Stomach smooth muscle (tissue), 2 donors: Measurements from ENCODE around the gene PPP1R3E.
A peak's percentile ranks its signal among the peaks of the same experiment; 100 is the strongest.
"Not testable (repeated sequence)": the region's sequence is repeated elsewhere in the genome, so short reads cannot be mapped to it uniquely, and the experiment has no call there.

ENCODE experiments used
- H3K27ac ChIP-seq: one replicate; pipeline ENCODE4 v1.7.0; 2013; ENCODE audit warnings: mild to moderate bottlenecking, low read length, inconsistent platforms
- H3K27me3 ChIP-seq, 2 donors: one replicate each; pipeline ENCODE4 v1.7.0; 2013; ENCODE audit warnings: low read length in 2 of 2; ENCODE audit not compliant: insufficient read depth in 2 of 2, control insufficient read depth in 1 of 2
- H3K36me3 ChIP-seq, 2 donors: one replicate each; pipeline ENCODE4 v1.7.0; 2013; ENCODE audit warnings: low read length in 2 of 2; ENCODE audit not compliant: control insufficient read depth in 2 of 2, insufficient read depth in 2 of 2
- H3K4me1 ChIP-seq: one replicate; pipeline ENCODE4 v1.7.0; 2013; ENCODE audit warnings: low read length; ENCODE audit not compliant: control insufficient read depth, insufficient read depth
- H3K4me3 ChIP-seq, 2 donors: one replicate each; pipeline ENCODE4 v1.7.0; 2013; ENCODE audit warnings: low read length in 2 of 2
- H3K9ac ChIP-seq, 2 donors: one replicate each; pipeline ENCODE4 v1.7.0; 2013; ENCODE audit warnings: low read length in 2 of 2, mild to moderate bottlenecking in 1 of 2
- H3K9me3 ChIP-seq, 2 donors: one replicate each; pipeline ENCODE4 v1.7.0; 2013; ENCODE audit warnings: low read length in 2 of 2; ENCODE audit not compliant: control insufficient read depth in 2 of 2
- donor health status: healthy.
- donor health status: Pancreatic carcinoma.

Gene PPP1R3E

GRCh38 chr14:23339506-23340268 lies 37.0 kb upstream of the PPP1R3E start:
- Histone ChIP-seq H3K9me3 (no peaks in the 10 kb centered on the region), H3K27ac (no peak overlapping the region), H3K4me1 (no peaks in the 10 kb centered on the region), H3K4me3 (no peak overlapping the region), H3K27me3 (no peaks in the 10 kb centered on the region), H3K9ac (no peak overlapping the region), H3K36me3 (no peaks in the 10 kb centered on the region)

- no peaks in the 10 kb centered on the region for H3K4me1 ChIP-seq
- H3K4me3 ChIP-seq, result no peak overlapping the region
- no peaks in the 10 kb centered on the region for H3K36me3 ChIP-seq
- H3K27ac ChIP-seq, result no peak overlapping the region
- H3K9ac ChIP-seq, result no peak overlapping the region
- no peaks in the 10 kb centered on the region for H3K9me3 ChIP-seq
- no peaks in the 10 kb centered on the region for H3K27me3 ChIP-seq
Observed at GRCh38 chr14:23335623-23336022, 33.0 kb upstream of the PPP1R3E start.

DNA sequence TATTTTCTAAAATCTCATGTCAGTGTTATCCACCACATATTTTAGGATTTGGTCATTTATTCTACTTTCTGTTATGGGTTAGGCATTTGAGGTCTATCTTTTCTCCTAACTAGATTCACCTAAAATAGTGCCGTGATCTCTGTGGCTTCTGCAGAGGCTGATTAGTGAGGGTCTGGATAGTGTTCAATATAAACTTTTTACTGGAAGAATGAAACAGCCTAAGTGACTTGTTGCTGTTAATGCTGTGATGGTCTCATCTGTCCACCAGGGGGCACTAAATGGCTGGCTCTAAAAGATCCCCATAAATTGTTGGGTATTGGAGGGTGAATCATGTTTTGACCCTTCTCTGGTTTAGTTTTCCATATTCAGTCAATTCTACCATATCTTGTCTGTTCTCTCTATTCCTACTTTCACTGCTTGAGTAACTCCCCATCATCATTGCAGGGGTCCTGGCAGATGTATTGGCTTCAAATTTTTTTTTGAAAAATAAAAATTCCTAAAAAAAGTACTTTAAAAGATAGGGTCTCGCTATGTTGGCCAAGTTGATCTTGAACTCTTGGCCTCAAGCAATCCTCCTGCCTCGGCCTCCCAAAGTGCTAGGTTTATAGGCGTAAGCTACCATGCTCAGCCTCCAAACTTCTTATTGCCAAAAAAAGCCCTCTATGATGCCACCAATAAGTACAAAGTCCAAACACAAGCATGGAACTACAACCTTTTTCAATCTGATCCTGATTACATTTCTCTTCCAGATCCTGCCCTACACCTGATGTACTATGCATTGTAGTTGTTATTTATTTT lies 25.5 kb upstream of the PPP1R3E start:
- H3K27me3 ChIP-seq, result no peaks in the 10 kb centered on the region
- H3K27ac ChIP-seq, result no peak overlapping the region
- no peaks in the 10 kb centered on the region for H3K9me3 ChIP-seq
- H3K4me1 ChIP-seq, result peaks cover 1% of the 10 kb centered on the region
- H3K4me3 ChIP-seq, result no peak overlapping the region
- H3K36me3 ChIP-seq, result peaks cover 14 to 18% of the 10 kb centered on the region in 2 donors
- no peak overlapping the region for H3K9ac ChIP-seq

DNA sequence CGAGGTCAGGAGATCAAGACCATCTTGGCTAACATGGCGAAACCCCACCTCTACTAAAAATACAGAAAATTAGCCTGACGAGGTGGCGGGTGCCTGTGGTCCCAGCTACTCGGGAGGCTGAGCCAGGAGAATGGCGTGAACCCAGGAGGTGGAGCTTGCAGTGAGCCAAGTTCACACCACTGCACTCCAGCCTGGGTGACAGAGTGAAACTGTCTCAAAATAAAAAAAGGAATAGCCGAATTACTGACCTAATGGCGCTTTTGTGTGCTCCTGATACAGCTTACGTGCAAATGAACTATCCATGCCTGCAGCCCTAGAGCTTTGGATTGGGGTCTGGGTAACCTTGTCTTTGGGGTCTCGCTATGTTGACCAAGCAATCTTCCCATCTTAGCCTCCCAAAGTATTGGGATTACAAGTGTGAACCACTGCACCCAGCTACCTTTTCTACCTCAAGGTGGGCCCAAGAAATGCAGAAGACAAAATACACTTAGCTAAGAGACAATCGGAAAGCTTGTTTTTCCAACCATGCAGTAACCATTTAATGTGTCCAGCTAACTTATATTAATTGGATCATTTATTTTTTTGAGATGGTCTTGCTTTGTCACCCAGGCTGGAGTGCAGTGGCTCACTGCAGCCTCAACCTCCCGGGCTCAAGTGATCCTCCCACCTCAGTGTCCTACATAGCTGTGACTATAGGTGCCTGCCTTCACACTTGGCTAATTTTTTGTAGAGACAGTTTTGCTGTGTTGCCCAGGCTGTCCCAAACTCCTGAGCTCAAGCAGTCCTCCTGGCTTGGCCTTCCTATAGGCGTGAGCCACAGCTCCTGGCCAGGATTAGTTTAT lies 24.1 kb upstream of the PPP1R3E start:
- Histone ChIP-seq H3K4me1 (peaks cover 13% of the 10 kb centered on the region), H3K27me3 (no peaks in the 10 kb centered on the region), H3K27ac (no peak overlapping the region), H3K9ac (no peak overlapping the region), H3K9me3 (no peaks in the 10 kb centered on the region), H3K36me3 (peaks cover 17 to 21% of the 10 kb centered on the region in 2 donors), H3K4me3 (no peak overlapping the region)

DNA sequence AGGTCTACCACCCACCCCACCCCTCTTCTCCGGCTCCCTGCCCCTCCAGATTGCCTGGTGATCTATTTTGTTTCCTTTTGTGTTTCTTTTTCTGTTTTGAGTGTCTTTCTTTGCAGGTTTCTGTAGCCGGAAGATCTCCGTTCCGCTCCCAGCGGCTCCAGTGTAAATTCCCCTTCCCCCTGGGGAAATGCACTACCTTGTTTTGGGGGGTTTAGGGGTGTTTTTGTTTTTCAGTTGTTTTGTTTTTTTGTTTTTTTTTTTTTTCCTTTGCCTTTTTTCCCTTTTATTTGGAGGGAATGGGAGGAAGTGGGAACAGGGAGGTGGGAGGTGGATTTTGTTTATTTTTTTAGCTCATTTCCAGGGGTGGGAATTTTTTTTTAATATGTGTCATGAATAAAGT lies 23.1 kb upstream of the PPP1R3E start:
- not testable (repeated sequence) for H3K4me3 ChIP-seq, H3K9me3 ChIP-seq, H3K27ac ChIP-seq, H3K27me3 ChIP-seq, H3K9ac ChIP-seq
- Histone ChIP-seq H3K4me1 (peaks cover 13% of the 10 kb centered on the region), H3K36me3 (peaks cover 17 to 21% of the 10 kb centered on the region in 2 donors)

DNA sequence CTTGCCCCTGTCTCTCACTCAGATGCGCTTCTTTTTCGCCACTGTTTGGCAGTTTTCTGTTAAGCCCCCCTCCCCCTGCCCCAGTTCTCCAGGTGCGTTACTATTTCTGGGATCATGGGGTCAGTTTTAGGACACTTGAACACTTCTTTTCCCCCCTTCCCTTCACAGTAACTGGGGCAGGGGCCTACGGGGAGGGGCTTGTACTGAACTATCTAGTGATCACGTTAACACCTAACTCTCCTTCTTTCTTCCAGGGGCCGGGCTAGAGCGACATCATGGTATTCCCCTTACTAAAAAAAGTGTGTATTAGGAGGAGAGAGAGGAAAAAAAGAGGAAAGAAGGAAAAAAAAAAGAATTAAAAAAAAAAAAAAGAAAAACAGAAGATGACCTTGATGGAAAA lies 22.3 kb upstream of the PPP1R3E start:
- H3K36me3 ChIP-seq, result peaks cover 17 to 21% of the 10 kb centered on the region in 2 donors
- H3K27ac ChIP-seq, result no peak overlapping the region
- no peaks in the 10 kb centered on the region for H3K27me3 ChIP-seq
- H3K4me1 ChIP-seq, result peaks cover 20% of the 10 kb centered on the region
- no peak overlapping the region for H3K9ac ChIP-seq
- H3K9me3 ChIP-seq, result no peaks in the 10 kb centered on the region
- H3K4me3 ChIP-seq, result no peak overlapping the region

DNA sequence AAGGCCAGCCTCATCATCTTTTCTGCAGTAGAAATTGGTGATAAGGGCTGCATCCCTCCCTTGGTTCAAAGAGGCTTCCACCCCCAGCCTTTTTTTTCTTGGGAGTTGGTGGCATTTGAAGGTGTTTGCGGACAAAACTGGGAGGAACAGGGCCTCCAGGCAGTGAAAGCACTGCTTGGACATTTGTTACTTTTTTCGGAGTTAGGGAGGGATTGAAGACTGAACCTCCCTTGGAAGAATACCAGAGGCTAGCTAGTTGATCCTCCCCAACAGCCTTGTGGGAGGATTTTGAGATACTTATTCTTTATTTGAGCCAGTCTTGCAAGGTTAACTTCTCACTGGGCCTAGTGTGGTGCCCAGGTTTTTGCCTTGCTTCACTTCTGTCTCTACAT lies 21.8 kb upstream of the PPP1R3E start:
- H3K4me3 ChIP-seq, result no peak overlapping the region
- peaks cover 22% of the 10 kb centered on the region for H3K4me1 ChIP-seq
- H3K9ac ChIP-seq, result no peak overlapping the region
- peaks cover 17 to 21% of the 10 kb centered on the region in 2 donors for H3K36me3 ChIP-seq
- H3K27ac ChIP-seq, result no peak overlapping the region
- H3K27me3 ChIP-seq, result no peaks in the 10 kb centered on the region
- no peaks in the 10 kb centered on the region for H3K9me3 ChIP-seq

- Histone ChIP-seq H3K27me3 (no peaks in the 10 kb centered on the region), H3K27ac (no peak overlapping the region), H3K9me3 (no peaks in the 10 kb centered on the region), H3K9ac (no peak overlapping the region), H3K36me3 (peaks cover 17 to 21% of the 10 kb centered on the region in 2 donors), H3K4me3 (no peak overlapping the region), H3K4me1 (peaks cover 22% of the 10 kb centered on the region)
Observed at GRCh38 chr14:23323838-23324454, 21.3 kb upstream of the PPP1R3E start.

- H3K27me3 ChIP-seq, result no peaks in the 10 kb centered on the region
- peaks cover 17 to 21% of the 10 kb centered on the region in 2 donors for H3K36me3 ChIP-seq
- peak overlapping the region; percentile 60 for H3K27ac ChIP-seq
- no peaks in the 10 kb centered on the region for H3K9me3 ChIP-seq
- peak overlapping the region; percentile 86 to 92 for H3K4me3 ChIP-seq
- H3K9ac ChIP-seq, result peak overlapping the region; percentile 89 to 93
- peaks cover 22% of the 10 kb centered on the region for H3K4me1 ChIP-seq
Observed at GRCh38 chr14:23322568-23323517, 20.2 kb upstream of the PPP1R3E start.
